Parathyroid adenoma (tissue), 2 donors: ENCODE measurements around the gene PEPD.
"Not testable (repeated sequence)": the region's sequence is repeated elsewhere in the genome, so short reads cannot be mapped to it uniquely, and the experiment has no call there.

ENCODE experiments used
- H2AFZ ChIP-seq: fragments of 300-600 bp; sonication (generic); one replicate; pipeline ENCODE4 v1.7.0; 2017; ENCODE audit warnings: antibody characterized with exemption, mild to moderate bottlenecking
- H3K27ac ChIP-seq: fragments of 300-600 bp; sonication (generic); one replicate; pipeline ENCODE4 v1.7.0; 2017
- H3K27me3 ChIP-seq: fragments of 300-600 bp; sonication (generic); one replicate; pipeline ENCODE4 v1.7.0; 2017; ENCODE audit warnings: low read length; ENCODE audit not compliant: control insufficient read depth, insufficient read depth
- H3K36me3 ChIP-seq: fragments of 300-600 bp; sonication (generic); one replicate; pipeline ENCODE4 v1.7.0; 2017; ENCODE audit warnings: low read length; ENCODE audit not compliant: control insufficient read depth, insufficient read depth
- H3K4me1 ChIP-seq: fragments of 300-600 bp; sonication (generic); one replicate; pipeline ENCODE4 v1.7.0; 2017; ENCODE audit warnings: control low read depth
- H3K4me2 ChIP-seq: fragments of 300-600 bp; sonication (generic); one replicate; pipeline ENCODE4 v1.7.0; 2017; ENCODE audit warnings: low read length
- H3K4me3 ChIP-seq: fragments of 300-600 bp; sonication (generic); one replicate; pipeline ENCODE4 v1.7.0; 2017; ENCODE audit warnings: low read depth, low read length
- H3K79me2 ChIP-seq: fragments of 300-600 bp; sonication (generic); one replicate; pipeline ENCODE4 v1.7.0; 2017; ENCODE audit warnings: control low read depth
- H3K9ac ChIP-seq: fragments of 300-600 bp; sonication (generic); one replicate; pipeline ENCODE4 v1.7.0; 2017; ENCODE audit warnings: mild to moderate bottlenecking
- H3K9me3 ChIP-seq: fragments of 300-600 bp; sonication (generic); one replicate; pipeline ENCODE4 v1.7.0; 2017; ENCODE audit warnings: low read length; ENCODE audit not compliant: control insufficient read depth
- TF ChIP-seq, protein P1 (sequence below): fragments of 300-600 bp; sonication (generic); IDR thresholded peaks from one replicate; pipeline ENCODE4 v1.7.0; 2017; ENCODE audit warnings: antibody characterized with exemption, mild to moderate bottlenecking
- donor health status: primary hyperparathyroidism.

PEPD gene

GRCh38 chr19:33481863-33482262 lies 39.7 kb downstream of the PEPD start:
- no peaks in the 10 kb centered on the region for H3K9me3 ChIP-seq
- H2AFZ ChIP-seq = no peak overlapping the region
- no peaks in the 10 kb centered on the region for H3K79me2 ChIP-seq
- no peak overlapping the region for H3K4me3 ChIP-seq
- H3K27ac ChIP-seq = no peak overlapping the region
- no peak overlapping the region for H3K9ac ChIP-seq
- H3K4me1 ChIP-seq = no peaks in the 10 kb centered on the region
- H3K27me3 ChIP-seq = no peaks in the 10 kb centered on the region
- TF ChIP-seq, protein P1, sequence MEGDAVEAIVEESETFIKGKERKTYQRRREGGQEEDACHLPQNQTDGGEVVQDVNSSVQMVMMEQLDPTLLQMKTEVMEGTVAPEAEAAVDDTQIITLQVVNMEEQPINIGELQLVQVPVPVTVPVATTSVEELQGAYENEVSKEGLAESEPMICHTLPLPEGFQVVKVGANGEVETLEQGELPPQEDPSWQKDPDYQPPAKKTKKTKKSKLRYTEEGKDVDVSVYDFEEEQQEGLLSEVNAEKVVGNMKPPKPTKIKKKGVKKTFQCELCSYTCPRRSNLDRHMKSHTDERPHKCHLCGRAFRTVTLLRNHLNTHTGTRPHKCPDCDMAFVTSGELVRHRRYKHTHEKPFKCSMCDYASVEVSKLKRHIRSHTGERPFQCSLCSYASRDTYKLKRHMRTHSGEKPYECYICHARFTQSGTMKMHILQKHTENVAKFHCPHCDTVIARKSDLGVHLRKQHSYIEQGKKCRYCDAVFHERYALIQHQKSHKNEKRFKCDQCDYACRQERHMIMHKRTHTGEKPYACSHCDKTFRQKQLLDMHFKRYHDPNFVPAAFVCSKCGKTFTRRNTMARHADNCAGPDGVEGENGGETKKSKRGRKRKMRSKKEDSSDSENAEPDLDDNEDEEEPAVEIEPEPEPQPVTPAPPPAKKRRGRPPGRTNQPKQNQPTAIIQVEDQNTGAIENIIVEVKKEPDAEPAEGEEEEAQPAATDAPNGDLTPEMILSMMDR = no peak
- H3K4me2 ChIP-seq = no peak overlapping the region
- H3K36me3 ChIP-seq = no peaks in the 10 kb centered on the region

DNA sequence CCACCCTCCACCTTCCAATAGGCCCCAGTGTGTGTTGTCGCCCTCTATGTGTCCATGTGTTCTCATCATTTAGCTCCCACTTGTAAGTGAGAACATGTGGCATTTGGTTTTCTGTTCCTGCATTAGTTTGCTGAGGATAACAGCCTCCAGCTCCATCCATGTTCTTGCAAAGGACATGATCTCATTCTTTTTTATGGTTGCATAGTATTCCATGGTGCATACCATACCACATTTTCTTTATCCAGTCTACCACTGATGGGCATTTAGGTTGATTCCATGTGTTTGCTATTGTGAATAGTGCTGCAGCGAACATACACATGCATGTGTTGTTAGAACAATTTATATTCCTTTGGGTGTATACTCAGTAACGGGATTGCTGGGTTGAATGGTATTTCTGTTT lies 42.0 kb downstream of the PEPD start:
- H3K36me3 ChIP-seq, H3K9me3 ChIP-seq, H3K79me2 ChIP-seq, H3K9ac ChIP-seq, H3K4me3 ChIP-seq, H3K27me3 ChIP-seq, H3K4me2 ChIP-seq, H3K4me1 ChIP-seq, H2AFZ ChIP-seq, H3K27ac ChIP-seq: not testable (repeated sequence)

DNA sequence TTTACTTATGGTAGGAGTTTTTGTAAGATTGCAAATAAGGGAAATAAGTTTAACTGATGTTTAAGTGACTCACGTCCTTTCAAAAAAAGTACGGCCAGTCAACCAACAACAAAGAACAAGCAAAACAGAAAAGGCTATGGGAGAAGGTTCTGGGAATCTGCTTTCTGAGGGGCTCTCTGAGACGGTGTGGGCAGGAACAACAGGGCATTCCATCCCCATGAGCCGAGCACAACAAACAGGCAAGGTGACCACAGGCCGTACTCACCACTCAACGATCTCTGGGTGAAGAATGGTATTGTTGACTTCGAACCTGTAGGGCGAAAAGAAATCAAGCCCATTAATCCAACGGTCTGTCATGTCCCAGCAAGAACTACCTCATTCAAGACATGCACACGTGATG lies 43.8 kb downstream of the PEPD start:
- Histone ChIP-seq H3K27ac (no peak overlapping the region), H3K4me2 (no peak overlapping the region), H3K36me3 (no peaks in the 10 kb centered on the region), H3K9ac (no peak overlapping the region), H3K79me2 (no peaks in the 10 kb centered on the region), H3K4me3 (no peak overlapping the region), H3K4me1 (no peaks in the 10 kb centered on the region), H3K27me3 (no peaks in the 10 kb centered on the region), H3K9me3 (no peaks in the 10 kb centered on the region), H2AFZ (no peak overlapping the region)
- TF ChIP-seq, protein P1 = no peak

DNA sequence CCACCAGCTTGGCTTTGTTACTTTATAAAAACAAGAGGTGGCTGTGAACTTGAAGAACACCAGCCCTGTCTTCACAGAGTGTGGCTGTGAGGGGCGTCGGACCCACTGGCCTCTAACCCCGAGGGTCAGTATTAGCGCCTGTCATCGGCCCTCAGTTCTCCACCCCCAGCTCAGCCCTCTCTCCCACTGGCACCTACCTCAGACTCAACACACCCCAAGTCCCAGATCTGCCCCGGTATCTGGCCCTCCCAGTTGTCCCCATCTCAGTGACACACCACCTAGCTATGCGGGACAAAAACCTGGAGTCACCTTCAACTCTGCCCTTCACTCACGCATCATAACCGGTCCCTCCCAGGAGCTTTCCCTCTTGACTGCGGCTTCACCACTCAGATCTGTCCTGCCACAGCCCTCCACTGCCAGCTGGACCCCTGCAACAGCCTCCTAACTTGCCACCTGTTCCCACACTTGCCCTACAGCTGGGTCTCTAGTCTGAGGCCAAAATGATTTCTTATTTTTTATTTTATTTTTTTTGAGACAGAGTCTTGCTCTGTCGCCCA lies 45.4 kb downstream of the PEPD start:
- no peak overlapping the region for H2AFZ ChIP-seq
- H3K27ac ChIP-seq = no peak overlapping the region
- no peak overlapping the region for H3K4me2 ChIP-seq
- H3K36me3 ChIP-seq = no peaks in the 10 kb centered on the region
- no peak overlapping the region for H3K9ac ChIP-seq
- no peak overlapping the region for H3K4me3 ChIP-seq
- TF ChIP-seq, protein P1 = no peak
- H3K4me1 ChIP-seq = no peaks in the 10 kb centered on the region
- no peaks in the 10 kb centered on the region for H3K79me2 ChIP-seq
- H3K27me3 ChIP-seq = no peaks in the 10 kb centered on the region
- no peaks in the 10 kb centered on the region for H3K9me3 ChIP-seq

DNA sequence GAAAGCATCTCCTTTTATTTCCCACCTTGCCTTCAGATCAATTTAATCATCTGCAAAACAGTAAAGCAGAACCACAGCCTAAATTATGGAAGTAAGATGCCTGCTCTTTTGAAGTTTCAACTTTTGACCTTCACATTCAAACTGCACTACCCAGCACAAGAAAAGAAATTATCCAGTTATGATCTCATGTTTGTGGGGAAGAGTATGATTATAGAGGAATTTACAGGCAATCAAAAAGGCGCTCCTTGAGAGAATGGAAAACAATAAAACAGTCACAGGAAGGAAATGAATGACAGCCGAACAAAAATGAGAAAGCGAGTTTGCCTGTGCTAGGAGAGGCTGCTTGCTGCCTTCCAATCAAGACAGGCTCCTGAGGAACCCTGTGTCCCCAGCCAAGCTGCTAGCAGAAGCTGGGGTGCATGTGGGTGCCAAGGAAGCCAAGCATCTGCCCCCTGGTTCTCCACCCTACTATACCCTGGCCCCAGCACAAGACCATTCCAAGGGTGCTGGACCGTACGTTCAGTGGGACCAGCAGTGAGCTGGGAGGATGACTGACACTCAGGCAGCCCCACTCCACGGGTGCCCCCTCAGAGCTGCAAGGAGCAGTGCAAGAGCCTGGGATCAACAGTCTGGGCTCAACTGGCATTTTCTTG lies 47.8 kb downstream of the PEPD start:
- Histone ChIP-seq H3K4me3 (no peak overlapping the region), H3K9me3 (no peaks in the 10 kb centered on the region), H3K9ac (no peak overlapping the region), H3K4me2 (no peak overlapping the region), H2AFZ (no peak overlapping the region), H3K36me3 (no peaks in the 10 kb centered on the region), H3K27me3 (no peaks in the 10 kb centered on the region), H3K79me2 (no peaks in the 10 kb centered on the region), H3K27ac (no peak overlapping the region), H3K4me1 (no peaks in the 10 kb centered on the region)
- TF ChIP-seq, protein P1 = no peak
